Measurements from ENCODE around the gene RUFY4.
"Not testable (repeated sequence)": the region's sequence is repeated elsewhere in the genome, so short reads cannot be mapped to it uniquely, and the experiment has no call there.

- TF ChIP-seq CTCF, POLR2A (IDR thresholded peaks at IDR 0.05): not testable (repeated sequence)
Observed at GRCh38 chr2:218108834-218109233, 39.8 kb downstream of the RUFY4 start.

Data from body of pancreas (tissue), 4 donors.